Lower leg skin (tissue), 3 donors: ENCODE measurements around the gene SLC17A9.

Experiments
- POLR2A ChIP-seq, 2 donors: fragments of 450-650 bp; IDR thresholded peaks; one replicate each; pipeline ENCODE4 v1.6.1; 2016 to 2017; ENCODE audit warnings: antibody characterized with exemption in 2 of 2, mild to moderate bottlenecking in 1 of 2, moderate library complexity in 1 of 2
- TF ChIP-seq, protein P1 (sequence below), 3 donors: fragments of 450-650 bp; IDR thresholded peaks; one replicate each; pipeline ENCODE4 v1.5.1; 2016; ENCODE audit warnings: antibody characterized with exemption in 3 of 3, mild to moderate bottlenecking in 3 of 3, moderate library complexity in 2 of 3

DNA sequence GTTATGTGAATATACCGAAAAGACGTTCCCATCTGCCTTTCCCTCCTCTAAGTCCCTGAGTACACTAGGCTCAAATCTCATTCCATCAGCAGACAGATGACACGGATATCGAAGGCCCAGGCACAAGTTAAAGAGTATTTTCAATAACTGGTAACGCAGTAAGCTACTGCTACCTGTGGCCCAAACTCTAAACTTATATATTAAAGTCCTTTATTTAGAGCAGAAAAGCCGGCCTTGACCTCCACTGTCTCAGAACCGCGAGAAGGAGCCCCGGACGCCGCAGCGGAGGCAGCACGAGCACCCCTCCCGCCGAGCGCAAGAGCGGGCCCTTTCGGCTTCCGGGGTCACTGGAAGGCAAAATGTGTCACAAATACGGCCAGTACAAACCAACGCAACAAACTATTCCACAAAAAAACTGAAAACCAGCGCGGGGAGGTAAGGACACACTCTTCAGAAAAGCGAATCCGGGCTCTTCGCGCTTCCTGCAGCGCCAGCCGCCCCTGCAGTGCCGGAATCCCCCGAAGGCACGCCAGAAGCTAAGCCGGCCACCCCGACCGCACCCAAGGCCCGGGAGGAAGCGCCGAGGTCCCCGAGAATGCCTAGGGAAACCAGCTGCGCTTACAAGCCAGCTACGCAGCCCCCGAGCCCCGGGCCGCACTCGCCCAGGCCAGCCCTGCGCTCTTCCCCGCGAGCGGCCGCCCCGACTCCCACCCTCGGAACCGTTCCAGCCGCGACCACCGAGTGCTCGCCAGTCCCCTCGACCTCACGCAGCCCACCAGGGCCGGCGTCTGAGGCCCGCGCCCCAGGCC, 26.9 kb upstream of the SLC17A9 start:
- TF ChIP-seq, protein P1, sequence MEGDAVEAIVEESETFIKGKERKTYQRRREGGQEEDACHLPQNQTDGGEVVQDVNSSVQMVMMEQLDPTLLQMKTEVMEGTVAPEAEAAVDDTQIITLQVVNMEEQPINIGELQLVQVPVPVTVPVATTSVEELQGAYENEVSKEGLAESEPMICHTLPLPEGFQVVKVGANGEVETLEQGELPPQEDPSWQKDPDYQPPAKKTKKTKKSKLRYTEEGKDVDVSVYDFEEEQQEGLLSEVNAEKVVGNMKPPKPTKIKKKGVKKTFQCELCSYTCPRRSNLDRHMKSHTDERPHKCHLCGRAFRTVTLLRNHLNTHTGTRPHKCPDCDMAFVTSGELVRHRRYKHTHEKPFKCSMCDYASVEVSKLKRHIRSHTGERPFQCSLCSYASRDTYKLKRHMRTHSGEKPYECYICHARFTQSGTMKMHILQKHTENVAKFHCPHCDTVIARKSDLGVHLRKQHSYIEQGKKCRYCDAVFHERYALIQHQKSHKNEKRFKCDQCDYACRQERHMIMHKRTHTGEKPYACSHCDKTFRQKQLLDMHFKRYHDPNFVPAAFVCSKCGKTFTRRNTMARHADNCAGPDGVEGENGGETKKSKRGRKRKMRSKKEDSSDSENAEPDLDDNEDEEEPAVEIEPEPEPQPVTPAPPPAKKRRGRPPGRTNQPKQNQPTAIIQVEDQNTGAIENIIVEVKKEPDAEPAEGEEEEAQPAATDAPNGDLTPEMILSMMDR (IDR thresholded peaks at IDR 0.05), result no peak
- no peak for TF ChIP-seq POLR2A (IDR thresholded peaks at IDR 0.05)
